ENCODE results near the gene RECQL5. TPM values are rescaled to one million over a fixed set of nuclear protein-coding genes. Genes with fewer than 3 reads are reported as not detected.

RECQL5 gene
- total RNA-seq, 1 donor from 2014 or later: 18.7 TPM

DNA sequence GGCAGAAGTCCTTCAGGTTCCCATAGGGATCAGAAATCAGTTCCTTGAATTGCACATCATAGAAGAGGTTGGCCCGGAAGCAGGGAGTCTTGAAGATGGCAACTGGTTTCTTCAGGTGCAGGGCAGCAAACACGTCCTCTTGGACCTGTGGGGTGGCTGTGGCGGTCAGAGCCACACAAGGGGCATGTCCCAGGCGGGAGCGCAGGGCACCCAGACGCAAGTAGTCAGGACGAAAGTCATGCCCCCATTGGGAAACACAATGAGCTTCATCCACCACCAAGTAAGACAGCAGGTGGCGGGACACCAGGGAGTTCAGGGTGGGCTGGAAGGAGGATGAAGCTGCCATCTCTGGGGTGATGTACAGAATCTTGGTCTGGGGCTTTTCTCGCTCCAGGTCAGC, 4.4 kb downstream of the RECQL5 start:
- H3K4me3 ChIP-seq (ENCODE audit: low read depth, low read length): no peak overlapping the region
- H3K36me3 ChIP-seq (ENCODE audit: control insufficient read depth, insufficient read depth, low read length): peaks cover 1% of the 10 kb centered on the region
- DNase-seq (ENCODE audit: low read depth): no peak
- TF ChIP-seq, protein P1, sequence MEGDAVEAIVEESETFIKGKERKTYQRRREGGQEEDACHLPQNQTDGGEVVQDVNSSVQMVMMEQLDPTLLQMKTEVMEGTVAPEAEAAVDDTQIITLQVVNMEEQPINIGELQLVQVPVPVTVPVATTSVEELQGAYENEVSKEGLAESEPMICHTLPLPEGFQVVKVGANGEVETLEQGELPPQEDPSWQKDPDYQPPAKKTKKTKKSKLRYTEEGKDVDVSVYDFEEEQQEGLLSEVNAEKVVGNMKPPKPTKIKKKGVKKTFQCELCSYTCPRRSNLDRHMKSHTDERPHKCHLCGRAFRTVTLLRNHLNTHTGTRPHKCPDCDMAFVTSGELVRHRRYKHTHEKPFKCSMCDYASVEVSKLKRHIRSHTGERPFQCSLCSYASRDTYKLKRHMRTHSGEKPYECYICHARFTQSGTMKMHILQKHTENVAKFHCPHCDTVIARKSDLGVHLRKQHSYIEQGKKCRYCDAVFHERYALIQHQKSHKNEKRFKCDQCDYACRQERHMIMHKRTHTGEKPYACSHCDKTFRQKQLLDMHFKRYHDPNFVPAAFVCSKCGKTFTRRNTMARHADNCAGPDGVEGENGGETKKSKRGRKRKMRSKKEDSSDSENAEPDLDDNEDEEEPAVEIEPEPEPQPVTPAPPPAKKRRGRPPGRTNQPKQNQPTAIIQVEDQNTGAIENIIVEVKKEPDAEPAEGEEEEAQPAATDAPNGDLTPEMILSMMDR (IDR thresholded peaks at IDR 0.05; ENCODE audit: insufficient read depth, low read length, poor library complexity, severe bottlenecking): no peak
- H3K27me3 ChIP-seq (ENCODE audit: control insufficient read depth, insufficient read depth, low read length): no peaks in the 10 kb centered on the region

DNA sequence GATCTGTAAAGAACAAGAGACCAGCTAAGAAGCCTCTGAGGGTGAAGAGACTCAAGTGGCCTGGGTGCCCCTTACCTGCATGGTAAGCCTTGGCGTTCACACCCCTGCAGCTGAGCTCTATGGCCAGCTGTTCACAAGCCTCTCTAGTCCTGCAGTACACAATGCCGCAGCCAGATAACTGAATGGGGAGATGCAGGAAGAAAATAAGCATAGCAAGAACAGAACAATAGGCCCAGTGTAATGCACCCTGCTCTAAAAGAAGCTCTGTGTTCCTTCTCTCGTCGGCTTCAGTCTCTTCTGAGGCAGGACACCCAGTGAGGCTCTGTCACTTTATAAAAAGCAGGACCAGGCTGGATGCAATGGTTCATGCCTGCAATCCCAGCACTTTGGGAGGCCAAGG, 5.4 kb downstream of the RECQL5 start:
- Histone ChIP-seq H3K4me3 (ENCODE audit: low read depth, low read length) (no peak overlapping the region), H3K36me3 (ENCODE audit: control insufficient read depth, insufficient read depth, low read length) (peaks cover 1% of the 10 kb centered on the region), H3K27me3 (ENCODE audit: control insufficient read depth, insufficient read depth, low read length) (no peaks in the 10 kb centered on the region)
- TF ChIP-seq, protein P1 (IDR thresholded peaks at IDR 0.05; ENCODE audit: insufficient read depth, low read length, poor library complexity, severe bottlenecking): no peak
- DNase-seq (ENCODE audit: low read depth): no peak

DNA sequence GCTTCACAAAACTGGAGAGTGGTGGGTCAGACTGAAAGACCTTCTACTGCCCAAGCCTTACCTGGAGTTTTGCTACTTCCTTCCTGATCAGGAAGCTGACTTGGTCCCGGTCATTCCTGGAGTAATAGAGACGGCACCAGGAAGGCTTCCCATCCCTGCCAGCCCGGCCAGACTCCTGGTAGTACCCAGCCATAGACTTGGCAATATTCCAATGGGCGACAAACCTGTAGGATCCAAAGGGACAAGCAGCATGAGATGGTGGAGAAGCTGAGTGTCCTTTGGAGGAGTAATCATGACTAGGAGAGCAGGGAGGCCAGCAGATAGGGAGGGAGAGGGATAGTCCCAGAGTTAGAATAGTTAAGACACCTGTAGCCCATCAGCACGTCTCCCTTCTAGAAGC, 8.7 kb downstream of the RECQL5 start:
- H3K36me3 ChIP-seq (ENCODE audit: control insufficient read depth, insufficient read depth, low read length): peaks cover 1% of the 10 kb centered on the region
- TF ChIP-seq, protein P1 (IDR thresholded peaks at IDR 0.05; ENCODE audit: insufficient read depth, low read length, poor library complexity, severe bottlenecking): no peak
- no peak for DNase-seq (ENCODE audit: low read depth)
- no peaks in the 10 kb centered on the region for H3K27me3 ChIP-seq (ENCODE audit: control insufficient read depth, insufficient read depth, low read length)
- H3K4me3 ChIP-seq (ENCODE audit: low read depth, low read length): no peak overlapping the region

DNA sequence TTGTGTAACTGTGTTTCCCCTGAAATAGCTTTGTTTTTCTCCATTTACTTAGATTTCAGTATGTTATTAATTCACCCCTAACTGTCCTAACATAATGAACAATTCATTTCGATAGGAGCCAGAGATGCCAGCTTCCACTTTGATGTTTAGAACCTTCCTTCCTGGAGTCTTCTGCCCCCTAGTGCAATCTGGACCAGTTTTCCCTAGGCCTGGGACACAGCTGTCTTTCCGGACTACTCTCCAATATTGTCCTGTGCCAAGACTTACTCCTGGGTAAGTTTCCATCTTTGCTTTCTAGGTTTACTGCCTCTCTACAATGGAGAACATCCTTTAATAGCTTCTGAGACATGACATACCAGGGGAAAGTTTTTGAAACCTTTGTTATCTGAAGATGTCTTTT, 12.8 kb downstream of the RECQL5 start:
- TF ChIP-seq, protein P1 (IDR thresholded peaks at IDR 0.05; ENCODE audit: insufficient read depth, low read length, poor library complexity, severe bottlenecking): peak; percentile 15
- Histone ChIP-seq H3K36me3 (ENCODE audit: control insufficient read depth, insufficient read depth, low read length) (peaks cover 6% of the 10 kb centered on the region), H3K27me3 (ENCODE audit: control insufficient read depth, insufficient read depth, low read length) (no peaks in the 10 kb centered on the region), H3K4me3 (ENCODE audit: low read depth, low read length) (no peak overlapping the region)
- DNase-seq (ENCODE audit: low read depth): no peak

DNA sequence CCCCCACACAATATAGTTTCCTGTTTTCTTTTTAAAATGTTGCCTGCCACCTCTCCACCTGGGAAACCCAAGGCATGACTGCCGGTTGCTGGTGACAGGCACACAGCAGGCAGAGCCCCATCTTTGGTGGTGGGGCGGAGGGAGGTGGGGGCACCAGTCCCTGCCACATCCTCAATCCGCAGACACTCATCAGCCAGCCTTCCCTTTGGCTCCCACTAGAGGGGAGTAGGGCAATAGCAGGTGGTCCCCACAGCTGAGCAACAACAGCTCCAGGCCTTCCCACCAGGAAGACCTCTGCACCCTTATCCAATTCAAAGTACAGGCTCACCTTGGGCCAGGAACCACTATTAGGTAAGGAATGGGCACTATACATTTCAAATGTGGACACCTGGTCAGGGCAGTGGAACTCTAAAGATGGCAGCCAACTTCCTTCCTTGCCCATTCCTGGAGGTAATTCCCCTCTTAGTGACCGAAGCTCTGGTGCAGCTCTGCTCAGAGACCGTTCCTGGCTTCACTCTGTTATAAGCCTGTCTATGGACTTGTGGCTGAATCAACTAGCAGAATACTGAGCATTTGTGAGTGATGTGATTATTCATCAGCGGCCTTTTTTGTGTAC, 13.9 kb downstream of the RECQL5 start:
- peaks cover 4% of the 10 kb centered on the region for H3K36me3 ChIP-seq (ENCODE audit: control insufficient read depth, insufficient read depth, low read length)
- TF ChIP-seq, protein P1 (IDR thresholded peaks at IDR 0.05; ENCODE audit: insufficient read depth, low read length, poor library complexity, severe bottlenecking): peak; percentile 93
- no peaks in the 10 kb centered on the region for H3K27me3 ChIP-seq (ENCODE audit: control insufficient read depth, insufficient read depth, low read length)
- DNase-seq (ENCODE audit: low read depth): no peak
- no peak overlapping the region for H3K4me3 ChIP-seq (ENCODE audit: low read depth, low read length)

DNA sequence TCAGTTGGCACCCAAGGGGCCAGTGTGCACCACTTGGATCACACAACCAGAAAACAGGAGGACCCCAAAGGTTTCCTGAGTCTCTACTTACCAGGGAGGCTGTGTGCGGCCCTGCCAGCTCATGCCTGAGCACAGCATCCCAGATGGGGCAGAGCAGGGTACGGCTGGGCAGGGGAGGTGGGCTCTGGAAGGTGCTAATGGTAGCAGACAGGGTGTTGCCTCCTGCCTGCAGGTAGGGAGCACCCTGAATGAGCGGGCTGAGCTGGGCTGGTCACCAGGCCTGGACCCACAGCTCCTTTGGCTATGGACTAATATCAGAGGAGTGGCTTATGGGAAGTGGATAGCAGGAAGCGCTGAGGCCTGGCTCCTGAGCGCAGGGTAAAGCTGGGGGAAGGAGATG, 14.6 kb downstream of the RECQL5 start:
- H3K36me3 ChIP-seq (ENCODE audit: control insufficient read depth, insufficient read depth, low read length): peaks cover 4% of the 10 kb centered on the region
- no peak overlapping the region for H3K4me3 ChIP-seq (ENCODE audit: low read depth, low read length)
- no peak for DNase-seq (ENCODE audit: low read depth)
- no peaks in the 10 kb centered on the region for H3K27me3 ChIP-seq (ENCODE audit: control insufficient read depth, insufficient read depth, low read length)
- TF ChIP-seq, protein P1 (IDR thresholded peaks at IDR 0.05; ENCODE audit: insufficient read depth, low read length, poor library complexity, severe bottlenecking): no peak
